ENCODE results near the gene TSPAN10. TPM values are rescaled to one million over a fixed set of nuclear protein-coding genes. Genes with fewer than 3 reads are reported as not detected.

TSPAN10 gene
- polyA plus RNA-seq, 1 donor from 2014 or later = not detected

GRCh38 chr17:81630274-81630673 lies 6.7 kb upstream of the TSPAN10 start:
- H3K79me2 ChIP-seq (replicated peaks; ENCODE audit: insufficient read depth, low read length) = peaks cover 28% of the 10 kb centered on the region
- H3K36me3 ChIP-seq (ENCODE audit: insufficient read depth, low read length) = peaks cover 3% of the 10 kb centered on the region

GRCh38 chr17:81631482-81631881 lies 5.5 kb upstream of the TSPAN10 start:
- no peak overlapping the region for H3K27ac ChIP-seq (ENCODE audit: low read length)
- no peaks in the 10 kb centered on the region for H3F3A ChIP-seq (ENCODE audit: insufficient read depth, low read length, poor library complexity, severe bottlenecking)
- peaks cover 40% of the 10 kb centered on the region for H3K79me2 ChIP-seq (replicated peaks; ENCODE audit: insufficient read depth, low read length)
- H3K36me3 ChIP-seq (ENCODE audit: insufficient read depth, low read length) = no peaks in the 10 kb centered on the region
- H2AFZ ChIP-seq (ENCODE audit: low read depth, low read length) = no peak overlapping the region
- no peaks in the 10 kb centered on the region for H4K20me1 ChIP-seq (ENCODE audit: insufficient read depth)
- H3K9me2 ChIP-seq (ENCODE audit: insufficient read depth, low read length) = no peaks in the 10 kb centered on the region
- no peak overlapping the region for H3K4me2 ChIP-seq (ENCODE audit: low read length)
- H3K4me3 ChIP-seq (ENCODE audit: low read length) = no peak overlapping the region
- no peaks in the 10 kb centered on the region for H3K9me3 ChIP-seq (ENCODE audit: low read length)
- H3K27me3 ChIP-seq (ENCODE audit: insufficient read depth, low read depth, low read length) = no peaks in the 10 kb centered on the region
- H3K9ac ChIP-seq (ENCODE audit: low read length) = no peak overlapping the region
- TF ChIP-seq RAD21 (conservative IDR thresholded peaks at IDR 0.05) = no peak
- TF ChIP-seq MXI1 (conservative IDR thresholded peaks at IDR 0.05; ENCODE audit: poor library complexity, severe bottlenecking) = no peak
- no peak for TF ChIP-seq REST (IDR thresholded peaks at IDR 0.05; ENCODE audit: borderline replicate concordance)
- no peak for TF ChIP-seq SMC3 (conservative IDR thresholded peaks at IDR 0.05; ENCODE audit: poor library complexity)
- no peak for TF ChIP-seq TAF1 (IDR thresholded peaks at IDR 0.05; ENCODE audit: low read depth)
- no peak for TF ChIP-seq CTCF (IDR thresholded peaks at IDR 0.05; ENCODE audit: poor library complexity, severe bottlenecking)

More at GRCh38 chr17:81630274-81630673, 6.7 kb upstream of the TSPAN10 start:
- no peak overlapping the region for H3K4me2 ChIP-seq (ENCODE audit: low read length)
- no peaks in the 10 kb centered on the region for H3K9me3 ChIP-seq (ENCODE audit: low read length)
- TF ChIP-seq REST (IDR thresholded peaks at IDR 0.05; ENCODE audit: borderline replicate concordance) = no peak
- TF ChIP-seq RAD21 (conservative IDR thresholded peaks at IDR 0.05) = no peak
- TF ChIP-seq EP300 (conservative IDR thresholded peaks at IDR 0.05; ENCODE audit: poor library complexity, severe bottlenecking) = no peak
- TF ChIP-seq SMC3 (conservative IDR thresholded peaks at IDR 0.05; ENCODE audit: poor library complexity) = no peak
- no peak for TF ChIP-seq MXI1 (conservative IDR thresholded peaks at IDR 0.05; ENCODE audit: poor library complexity, severe bottlenecking)
- no peak for TF ChIP-seq CTCF (IDR thresholded peaks at IDR 0.05; ENCODE audit: poor library complexity, severe bottlenecking)
- TF ChIP-seq TAF1 (IDR thresholded peaks at IDR 0.05; ENCODE audit: low read depth) = no peak
- no peak for TF ChIP-seq EZH2 (IDR thresholded peaks at IDR 0.05; ENCODE audit: borderline replicate concordance, insufficient read depth, low read length, poor library complexity, severe bottlenecking)
- H2AFZ ChIP-seq (ENCODE audit: low read depth, low read length) = no peak overlapping the region
- no peaks in the 10 kb centered on the region for H3K27me3 ChIP-seq (ENCODE audit: insufficient read depth, low read depth, low read length)
- no peaks in the 10 kb centered on the region for H4K20me1 ChIP-seq (ENCODE audit: insufficient read depth)
- H3F3A ChIP-seq (ENCODE audit: insufficient read depth, low read length, poor library complexity, severe bottlenecking) = no peaks in the 10 kb centered on the region
- H3K9ac ChIP-seq (ENCODE audit: low read length) = no peak overlapping the region
- no peaks in the 10 kb centered on the region for H3K9me2 ChIP-seq (ENCODE audit: insufficient read depth, low read length)
- H3K27ac ChIP-seq (ENCODE audit: low read length) = no peak overlapping the region
- H3K4me3 ChIP-seq (ENCODE audit: low read length) = no peak overlapping the region

All from neural cell (in vitro differentiated cells).